ENCODE results near the gene RARS2. TPM values are rescaled to one million over a fixed set of nuclear protein-coding genes. Genes with fewer than 3 reads are reported as not detected.

RARS2 gene
- polyA plus RNA-seq, 5 donors = 60.4 to 80.8 (median 69.5) TPM

GRCh38 chr6:87574237-87574804 is 15.5 kb downstream of the RARS2 start:
- no peak for DNase-seq

DNA sequence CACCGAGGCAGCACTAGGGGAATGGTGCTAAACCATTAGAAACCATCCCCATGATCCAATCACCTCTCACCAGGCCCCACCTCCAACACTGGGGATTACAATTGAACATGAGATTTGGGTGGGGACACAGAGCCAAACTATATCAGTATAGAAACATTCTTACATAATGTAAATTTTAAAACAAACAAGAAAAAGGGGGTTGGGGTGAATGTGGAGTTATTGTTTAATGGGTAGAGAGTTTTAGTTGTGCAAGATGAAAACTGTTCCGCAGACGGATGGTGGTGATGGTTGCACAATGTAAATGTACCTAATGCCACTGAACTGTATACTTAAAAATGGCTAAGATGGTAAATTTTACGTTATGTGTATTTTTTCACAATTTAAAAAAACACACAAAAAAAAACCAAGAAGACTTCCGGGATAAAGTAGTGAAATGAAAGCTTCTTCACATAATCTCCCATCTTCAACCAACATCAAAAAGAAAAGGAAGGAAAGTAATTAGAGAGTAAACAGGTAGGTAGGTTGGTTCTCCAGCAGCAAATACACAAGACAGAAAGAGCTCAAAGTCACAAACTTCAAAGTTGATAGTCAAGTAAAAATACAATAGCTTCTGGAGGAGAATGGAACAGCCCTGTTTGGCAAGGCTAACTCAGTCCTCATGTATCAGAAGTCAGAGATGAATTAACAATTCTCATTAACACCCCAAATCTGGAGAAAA is 16.3 kb downstream of the RARS2 start:
- DNase-seq = no peak

DNA sequence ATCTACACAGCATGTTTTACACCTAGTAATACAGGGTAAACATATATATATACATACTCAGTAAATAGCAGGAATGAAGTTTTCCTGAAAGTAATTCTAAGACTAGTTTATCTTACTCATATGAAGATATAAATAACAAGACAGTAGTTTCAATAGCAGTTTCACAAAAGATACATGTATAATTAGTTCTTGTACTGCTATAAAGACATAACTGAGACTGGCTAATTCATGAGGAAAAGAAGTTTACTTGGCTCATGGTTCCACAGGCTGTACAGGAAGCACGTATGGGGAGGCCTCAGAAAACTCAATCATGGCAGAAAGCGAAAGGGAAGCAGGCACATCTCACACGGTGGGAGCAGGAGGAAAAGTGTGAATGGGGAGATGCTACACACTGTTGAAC is 16.9 kb downstream of the RARS2 start:
- DNase-seq = no peak

GRCh38 chr6:87572021-87572420 is 17.8 kb downstream of the RARS2 start:
- no peak for DNase-seq

- DNase-seq = no peak
Measured at GRCh38 chr6:87561017-87561416, 28.8 kb downstream of the RARS2 start.

GRCh38 chr6:87558446-87558845 is 31.3 kb downstream of the RARS2 start:
- DNase-seq = no peak

- DNase-seq = no peak
Measured at GRCh38 chr6:87555506-87555905, 34.3 kb downstream of the RARS2 start.

GRCh38 chr6:87553159-87553765 is 36.5 kb downstream of the RARS2 start:
- DNase-seq = no peak

DNA sequence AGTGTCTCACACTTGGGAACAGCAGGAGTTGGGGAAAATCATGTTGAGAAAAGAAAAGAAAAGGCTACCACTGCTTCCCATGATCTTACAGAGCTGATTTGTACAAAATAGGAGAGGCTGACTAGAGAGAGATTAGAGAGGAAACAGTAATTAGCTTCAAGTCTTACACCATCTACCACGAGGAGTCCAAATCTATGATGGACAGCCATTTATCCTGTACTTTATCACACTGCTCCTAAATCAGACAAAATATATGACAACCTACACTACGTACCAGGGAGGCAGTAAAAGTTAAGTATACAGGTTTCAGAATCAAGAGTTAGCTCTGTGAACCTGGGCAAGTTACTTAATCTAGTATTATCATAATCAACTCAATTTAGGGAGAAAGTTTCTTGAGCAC is 38.0 kb downstream of the RARS2 start:
- no peak for DNase-seq

GRCh38 chr6:87544474-87544735 is 45.4 kb downstream of the RARS2 start:
- no peak for DNase-seq

GRCh38 chr6:87543696-87544473 is 45.9 kb downstream of the RARS2 start:
- DNase-seq = no peak

- DNase-seq = no peak
Measured at GRCh38 chr6:87541744-87542143, 48.0 kb downstream of the RARS2 start.

- no peak for DNase-seq
Measured at GRCh38 chr6:87541041-87541440, 48.7 kb downstream of the RARS2 start.

DNA sequence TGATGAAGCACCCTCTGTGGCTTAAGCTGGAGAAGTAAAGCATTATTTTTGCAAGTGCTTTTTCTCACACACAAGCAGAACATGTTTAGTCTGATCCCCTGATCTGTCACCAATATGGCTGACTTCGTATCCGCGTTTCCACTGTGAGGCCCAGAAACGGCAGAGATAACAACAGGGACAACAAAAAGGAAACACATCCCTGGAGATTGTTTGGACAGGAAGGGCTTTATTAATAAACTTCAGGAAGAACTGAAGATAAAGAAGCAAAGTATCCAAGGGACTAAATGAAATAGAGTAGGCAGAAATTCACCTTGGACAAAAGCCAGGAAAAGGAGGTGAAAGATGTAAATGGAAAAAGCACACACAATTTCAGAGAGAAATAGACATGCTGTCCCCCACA is 49.2 kb downstream of the RARS2 start:
- peak in 1 of 2 donors; percentile 2 for DNase-seq

- DNase-seq = no peak
Measured at GRCh38 chr6:87539554-87539953, 50.2 kb downstream of the RARS2 start.

- no peak for DNase-seq
Measured at GRCh38 chr6:87538510-87539260, 51.1 kb downstream of the RARS2 start.

- DNase-seq = no peak
Measured at GRCh38 chr6:87534377-87535047, 55.3 kb downstream of the RARS2 start.

GRCh38 chr6:87529221-87529620 is 60.6 kb downstream of the RARS2 start:
- no peak for DNase-seq

GRCh38 chr6:87522686-87523085 is 67.1 kb downstream of the RARS2 start:
- no peak for DNase-seq

DNA sequence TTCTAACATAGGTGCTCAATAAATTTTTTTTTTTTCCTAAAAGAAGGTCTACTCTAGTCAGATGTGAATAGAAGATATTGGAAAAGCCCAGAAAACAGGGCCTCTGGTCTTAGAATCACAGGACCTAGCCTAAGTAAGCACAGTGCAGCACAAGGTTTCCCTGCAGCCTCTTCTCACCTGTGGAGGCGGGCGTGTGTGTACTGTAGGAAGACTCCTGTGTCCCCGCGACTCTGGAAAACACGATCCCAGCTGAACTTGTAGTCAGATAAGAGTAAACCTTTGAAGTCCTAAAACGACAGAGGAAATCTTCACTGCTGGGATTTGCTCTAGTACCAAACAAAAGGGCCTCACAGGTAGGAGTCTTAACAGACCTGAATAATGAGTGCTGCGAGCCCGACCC is 71.3 kb downstream of the RARS2 start:
- DNase-seq = no peak

GRCh38 chr6:87514831-87515230 is 75.0 kb downstream of the RARS2 start:
- no peak for DNase-seq

DNA sequence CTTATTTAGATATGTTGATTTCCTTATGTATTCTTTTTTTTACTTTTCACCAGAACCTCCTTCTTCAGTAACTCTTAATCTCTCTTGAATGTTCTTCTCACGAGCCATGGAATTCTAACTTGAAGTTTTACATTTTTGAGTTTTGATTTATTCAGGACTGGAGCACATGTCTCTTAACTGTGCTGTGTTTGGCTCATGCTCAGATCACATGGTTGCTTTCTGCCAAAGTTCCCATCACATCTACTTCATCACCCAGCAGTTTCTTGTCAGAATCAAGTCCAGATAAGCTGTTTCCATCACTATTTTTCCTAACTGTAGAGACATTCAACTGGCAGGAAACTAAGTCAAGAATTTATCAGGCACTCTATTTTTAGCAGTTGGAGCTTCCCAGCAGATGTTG is 85.3 kb downstream of the RARS2 start:
- peak; percentile 17 to 28 for DNase-seq

All from right lung (tissue), 5 donors.